ENCODE results near the gene UBAC2.

DNA sequence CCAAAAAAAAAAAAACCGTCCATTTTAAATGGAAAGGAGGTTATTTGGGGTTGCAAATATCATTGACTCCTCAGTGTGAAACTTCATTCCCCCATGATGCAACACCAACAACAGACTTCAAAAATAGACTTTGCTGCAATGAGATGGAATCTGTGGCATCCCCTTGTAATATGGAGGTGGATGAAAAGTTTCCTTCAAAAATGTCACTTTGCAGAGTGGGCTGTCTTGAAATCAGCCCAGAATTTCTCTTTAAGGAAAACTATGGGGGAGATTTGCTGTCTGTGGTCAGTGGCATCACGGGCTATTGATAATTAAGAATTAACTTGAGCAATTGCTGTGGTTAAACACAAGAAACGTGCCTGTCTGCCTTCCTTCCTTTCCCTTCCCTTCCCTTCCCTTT, 56.1 kb downstream of the UBAC2 start:
- TF ChIP-seq, protein P1, sequence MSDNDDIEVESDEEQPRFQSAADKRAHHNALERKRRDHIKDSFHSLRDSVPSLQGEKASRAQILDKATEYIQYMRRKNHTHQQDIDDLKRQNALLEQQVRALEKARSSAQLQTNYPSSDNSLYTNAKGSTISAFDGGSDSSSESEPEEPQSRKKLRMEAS (IDR thresholded peaks at IDR 0.05) = no peak
- TF ChIP-seq, protein P2, sequence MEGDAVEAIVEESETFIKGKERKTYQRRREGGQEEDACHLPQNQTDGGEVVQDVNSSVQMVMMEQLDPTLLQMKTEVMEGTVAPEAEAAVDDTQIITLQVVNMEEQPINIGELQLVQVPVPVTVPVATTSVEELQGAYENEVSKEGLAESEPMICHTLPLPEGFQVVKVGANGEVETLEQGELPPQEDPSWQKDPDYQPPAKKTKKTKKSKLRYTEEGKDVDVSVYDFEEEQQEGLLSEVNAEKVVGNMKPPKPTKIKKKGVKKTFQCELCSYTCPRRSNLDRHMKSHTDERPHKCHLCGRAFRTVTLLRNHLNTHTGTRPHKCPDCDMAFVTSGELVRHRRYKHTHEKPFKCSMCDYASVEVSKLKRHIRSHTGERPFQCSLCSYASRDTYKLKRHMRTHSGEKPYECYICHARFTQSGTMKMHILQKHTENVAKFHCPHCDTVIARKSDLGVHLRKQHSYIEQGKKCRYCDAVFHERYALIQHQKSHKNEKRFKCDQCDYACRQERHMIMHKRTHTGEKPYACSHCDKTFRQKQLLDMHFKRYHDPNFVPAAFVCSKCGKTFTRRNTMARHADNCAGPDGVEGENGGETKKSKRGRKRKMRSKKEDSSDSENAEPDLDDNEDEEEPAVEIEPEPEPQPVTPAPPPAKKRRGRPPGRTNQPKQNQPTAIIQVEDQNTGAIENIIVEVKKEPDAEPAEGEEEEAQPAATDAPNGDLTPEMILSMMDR (IDR thresholded peaks at IDR 0.05; ENCODE audit: low read depth, low read length, missing input control) = no peak
- TF ChIP-seq TAF1 (conservative IDR thresholded peaks at IDR 0.05) (no peak), SP1 (IDR thresholded peaks at IDR 0.05) (no peak), RXRA (IDR thresholded peaks at IDR 0.05) (no peak)
- TF ChIP-seq, protein P3, sequence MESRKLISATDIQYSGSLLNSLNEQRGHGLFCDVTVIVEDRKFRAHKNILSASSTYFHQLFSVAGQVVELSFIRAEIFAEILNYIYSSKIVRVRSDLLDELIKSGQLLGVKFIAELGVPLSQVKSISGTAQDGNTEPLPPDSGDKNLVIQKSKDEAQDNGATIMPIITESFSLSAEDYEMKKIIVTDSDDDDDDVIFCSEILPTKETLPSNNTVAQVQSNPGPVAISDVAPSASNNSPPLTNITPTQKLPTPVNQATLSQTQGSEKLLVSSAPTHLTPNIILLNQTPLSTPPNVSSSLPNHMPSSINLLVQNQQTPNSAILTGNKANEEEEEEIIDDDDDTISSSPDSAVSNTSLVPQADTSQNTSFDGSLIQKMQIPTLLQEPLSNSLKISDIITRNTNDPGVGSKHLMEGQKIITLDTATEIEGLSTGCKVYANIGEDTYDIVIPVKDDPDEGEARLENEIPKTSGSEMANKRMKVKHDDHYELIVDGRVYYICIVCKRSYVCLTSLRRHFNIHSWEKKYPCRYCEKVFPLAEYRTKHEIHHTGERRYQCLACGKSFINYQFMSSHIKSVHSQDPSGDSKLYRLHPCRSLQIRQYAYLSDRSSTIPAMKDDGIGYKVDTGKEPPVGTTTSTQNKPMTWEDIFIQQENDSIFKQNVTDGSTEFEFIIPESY (IDR thresholded peaks at IDR 0.05) = no peak
- TF ChIP-seq, protein P4, sequence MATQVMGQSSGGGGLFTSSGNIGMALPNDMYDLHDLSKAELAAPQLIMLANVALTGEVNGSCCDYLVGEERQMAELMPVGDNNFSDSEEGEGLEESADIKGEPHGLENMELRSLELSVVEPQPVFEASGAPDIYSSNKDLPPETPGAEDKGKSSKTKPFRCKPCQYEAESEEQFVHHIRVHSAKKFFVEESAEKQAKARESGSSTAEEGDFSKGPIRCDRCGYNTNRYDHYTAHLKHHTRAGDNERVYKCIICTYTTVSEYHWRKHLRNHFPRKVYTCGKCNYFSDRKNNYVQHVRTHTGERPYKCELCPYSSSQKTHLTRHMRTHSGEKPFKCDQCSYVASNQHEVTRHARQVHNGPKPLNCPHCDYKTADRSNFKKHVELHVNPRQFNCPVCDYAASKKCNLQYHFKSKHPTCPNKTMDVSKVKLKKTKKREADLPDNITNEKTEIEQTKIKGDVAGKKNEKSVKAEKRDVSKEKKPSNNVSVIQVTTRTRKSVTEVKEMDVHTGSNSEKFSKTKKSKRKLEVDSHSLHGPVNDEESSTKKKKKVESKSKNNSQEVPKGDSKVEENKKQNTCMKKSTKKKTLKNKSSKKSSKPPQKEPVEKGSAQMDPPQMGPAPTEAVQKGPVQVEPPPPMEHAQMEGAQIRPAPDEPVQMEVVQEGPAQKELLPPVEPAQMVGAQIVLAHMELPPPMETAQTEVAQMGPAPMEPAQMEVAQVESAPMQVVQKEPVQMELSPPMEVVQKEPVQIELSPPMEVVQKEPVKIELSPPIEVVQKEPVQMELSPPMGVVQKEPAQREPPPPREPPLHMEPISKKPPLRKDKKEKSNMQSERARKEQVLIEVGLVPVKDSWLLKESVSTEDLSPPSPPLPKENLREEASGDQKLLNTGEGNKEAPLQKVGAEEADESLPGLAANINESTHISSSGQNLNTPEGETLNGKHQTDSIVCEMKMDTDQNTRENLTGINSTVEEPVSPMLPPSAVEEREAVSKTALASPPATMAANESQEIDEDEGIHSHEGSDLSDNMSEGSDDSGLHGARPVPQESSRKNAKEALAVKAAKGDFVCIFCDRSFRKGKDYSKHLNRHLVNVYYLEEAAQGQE (IDR thresholded peaks at IDR 0.05) = no peak
